ENCODE data around the gene RPS8. TPM values are rescaled to one million over a fixed set of nuclear protein-coding genes. Genes with fewer than 3 reads are reported as not detected.
A peak's percentile ranks its signal among the peaks of the same experiment; 100 is the strongest.

RPS8 gene
- total and polyA plus RNA-seq, 7 donors, result 935 to 2,158 (median 1,193) TPM

- DNase-seq, result peak in 1 of 2 donors; percentile 51
- ATAC-seq, result no peak
- 93 to 96% (median 95%) methylated on average over 21 of the region's 21 CpGs for WGBS, 3 donors
Measured at GRCh38 chr1:44828003-44828651, 52.8 kb downstream of the RPS8 start.

More at GRCh38 chr1:44828003-44828651, 52.8 kb downstream of the RPS8 start:
- no peak overlapping the region for H3K27ac ChIP-seq
- no peaks in the 10 kb centered on the region for H3K9me3 ChIP-seq
- TF ChIP-seq, protein P1, sequence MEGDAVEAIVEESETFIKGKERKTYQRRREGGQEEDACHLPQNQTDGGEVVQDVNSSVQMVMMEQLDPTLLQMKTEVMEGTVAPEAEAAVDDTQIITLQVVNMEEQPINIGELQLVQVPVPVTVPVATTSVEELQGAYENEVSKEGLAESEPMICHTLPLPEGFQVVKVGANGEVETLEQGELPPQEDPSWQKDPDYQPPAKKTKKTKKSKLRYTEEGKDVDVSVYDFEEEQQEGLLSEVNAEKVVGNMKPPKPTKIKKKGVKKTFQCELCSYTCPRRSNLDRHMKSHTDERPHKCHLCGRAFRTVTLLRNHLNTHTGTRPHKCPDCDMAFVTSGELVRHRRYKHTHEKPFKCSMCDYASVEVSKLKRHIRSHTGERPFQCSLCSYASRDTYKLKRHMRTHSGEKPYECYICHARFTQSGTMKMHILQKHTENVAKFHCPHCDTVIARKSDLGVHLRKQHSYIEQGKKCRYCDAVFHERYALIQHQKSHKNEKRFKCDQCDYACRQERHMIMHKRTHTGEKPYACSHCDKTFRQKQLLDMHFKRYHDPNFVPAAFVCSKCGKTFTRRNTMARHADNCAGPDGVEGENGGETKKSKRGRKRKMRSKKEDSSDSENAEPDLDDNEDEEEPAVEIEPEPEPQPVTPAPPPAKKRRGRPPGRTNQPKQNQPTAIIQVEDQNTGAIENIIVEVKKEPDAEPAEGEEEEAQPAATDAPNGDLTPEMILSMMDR (IDR thresholded peaks at IDR 0.05), result no peak
- no peaks in the 10 kb centered on the region for H3K4me1 ChIP-seq
- H3K36me3 ChIP-seq (ENCODE audit: insufficient read depth in 1 of 2, low read depth in 1 of 2), result no peaks in the 10 kb centered on the region
- H3K27me3 ChIP-seq (ENCODE audit: insufficient read depth in 3 of 3, low read length in 2 of 3), result no peaks in the 10 kb centered on the region
- intact Hi-C loops (cut with DNase I), result no loop called here
- no peak overlapping the region for H3K4me3 ChIP-seq

Other genes starting within 250 kb of the RPS8 start
- 1 to 10 TPM; 3.9 to 7.7 (median 6.3) TPM for gene TMEM53, start 101.1 kb upstream of the RPS8 start, total RNA-seq
- gene TMEM53, start 101.1 kb upstream of the RPS8 start, polyA plus RNA-seq, result 1 to 10 TPM; 2.4 to 6.2 (median 4.2) TPM
- under 1 TPM in 3 of 4 donors, not detected in 1; 0.59 to 0.82 (median 0.64) TPM for gene ARMH1, start 100.8 kb upstream of the RPS8 start, total RNA-seq
- under 1 TPM; 0.08 to 0.74 (median 0.26) TPM for gene ARMH1, start 100.8 kb upstream of the RPS8 start, polyA plus RNA-seq
- not detected for gene RNU5D-1, start 44.4 kb upstream of the RPS8 start, total RNA-seq
- gene RNU5D-1, start 44.4 kb upstream of the RPS8 start, polyA plus RNA-seq, result not detected
- under 1 TPM; 0.26 to 0.97 (median 0.59) TPM for gene KIF2C, start 35.7 kb upstream of the RPS8 start, total RNA-seq
- gene KIF2C, start 35.7 kb upstream of the RPS8 start, polyA plus RNA-seq, result 1 to 10 TPM in 1 of 3 donors, under 1 TPM in 2; 0.23 to 1.2 (median 0.27) TPM
- not detected for gene BEST4, start 12.6 kb downstream of the RPS8 start, total RNA-seq
- under 1 TPM in 1 of 3 donors, not detected in 2; 0.08 TPM for gene BEST4, start 12.6 kb downstream of the RPS8 start, polyA plus RNA-seq
- gene PLK3, start 24.8 kb downstream of the RPS8 start, total RNA-seq, result 1 to 10 TPM; 3.7 to 7.1 (median 4.7) TPM
- 1 to 10 TPM; 3.0 to 8.3 (median 3.5) TPM for gene PLK3, start 24.8 kb downstream of the RPS8 start, polyA plus RNA-seq
- under 1 TPM in 2 of 4 donors, not detected in 2; 0.32 to 0.59 TPM for gene DYNLT4, start 31.8 kb downstream of the RPS8 start, total RNA-seq
- gene DYNLT4, start 31.8 kb downstream of the RPS8 start, polyA plus RNA-seq, result under 1 TPM; 0.06 to 0.42 (median 0.11) TPM
- 1 to 10 TPM in 3 of 4 donors, under 1 TPM in 1; 0.76 to 1.8 (median 1.3) TPM for gene BTBD19, start 33.0 kb downstream of the RPS8 start, total RNA-seq
- 1 to 10 TPM in 2 of 3 donors, under 1 TPM in 1; 0.35 to 1.4 (median 1.2) TPM for gene BTBD19, start 33.0 kb downstream of the RPS8 start, polyA plus RNA-seq
- gene PTCH2, start 67.7 kb downstream of the RPS8 start, total RNA-seq, result 1 to 10 TPM in 1 of 4 donors, under 1 TPM in 3; 0.12 to 1.0 (median 0.36) TPM
- gene PTCH2, start 67.7 kb downstream of the RPS8 start, polyA plus RNA-seq, result under 1 TPM; 0.31 to 0.55 (median 0.35) TPM
- gene EIF2B3, start 211.1 kb downstream of the RPS8 start, total RNA-seq, result 10 to 100 TPM; 40.3 to 52.3 (median 45.3) TPM
- gene EIF2B3, start 211.1 kb downstream of the RPS8 start, polyA plus RNA-seq, result 10 to 100 TPM; 36.9 to 52.7 (median 43.3) TPM
- 10 to 100 TPM; 34.0 to 55.3 (median 43.9) TPM for gene HECTD3, start 235.8 kb downstream of the RPS8 start, total RNA-seq
- gene HECTD3, start 235.8 kb downstream of the RPS8 start, polyA plus RNA-seq, result 10 to 100 TPM; 35.1 to 42.2 (median 36.3) TPM
- gene UROD, start 236.7 kb downstream of the RPS8 start, total RNA-seq, result 10 to 100 TPM; 50.4 to 79.6 (median 66.6) TPM
- 10 to 100 TPM; 51.2 to 77.6 (median 57.2) TPM for gene UROD, start 236.7 kb downstream of the RPS8 start, polyA plus RNA-seq